A549 (cell line): Measurements from ENCODE around the gene ZNF384.

Source experiments
- BHLHE40 ChIP-seq: IDR thresholded peaks from 2 replicates; pipeline ENCODE4 v1.6.1; 2012; ENCODE audit warnings: low read depth, low read length, inconsistent platforms
- ESRRA ChIP-seq: fragments of 150-350 bp; IDR thresholded peaks from 2 replicates; pipeline ENCODE4 v1.6.1; 2014; ENCODE audit warnings: mild to moderate bottlenecking, low read length, borderline replicate concordance
- JUN ChIP-seq, 2 experiments: fragments of >200 bp; sonication (Bioruptor Twin); formaldehyde crosslinking; IDR thresholded peaks; 2 replicates in 1 of 2; 3 replicates in 1 of 2; pipeline ENCODE4 v1.6.1; 2016 to 2017
- KDM1A ChIP-seq: fragments of 200-600 bp; sonication (generic); IDR thresholded peaks from 2 replicates; pipeline ENCODE4 v1.6.1; 2016; ENCODE audit warnings: low read depth, mild to moderate bottlenecking
- MAX ChIP-seq: IDR thresholded peaks from 2 replicates; pipeline ENCODE4 v1.6.1; 2012
- POLR2A ChIP-seq: IDR thresholded peaks from 2 replicates; pipeline ENCODE4 v1.6.1; 2012; ENCODE audit warnings: mild to moderate bottlenecking, low read length
- SMC3 ChIP-seq: fragments of >200 bp; sonication (Bioruptor Twin); formaldehyde crosslinking; IDR thresholded peaks from 3 replicates; pipeline ENCODE4 v1.6.1; 2018; ENCODE audit warnings: inconsistent platforms
- TF ChIP-seq, protein P1 (sequence below): fragments of >200 bp; sonication (Bioruptor Twin); formaldehyde crosslinking; IDR thresholded peaks from 3 replicates; pipeline ENCODE4 v1.5.1; 2016

DNA sequence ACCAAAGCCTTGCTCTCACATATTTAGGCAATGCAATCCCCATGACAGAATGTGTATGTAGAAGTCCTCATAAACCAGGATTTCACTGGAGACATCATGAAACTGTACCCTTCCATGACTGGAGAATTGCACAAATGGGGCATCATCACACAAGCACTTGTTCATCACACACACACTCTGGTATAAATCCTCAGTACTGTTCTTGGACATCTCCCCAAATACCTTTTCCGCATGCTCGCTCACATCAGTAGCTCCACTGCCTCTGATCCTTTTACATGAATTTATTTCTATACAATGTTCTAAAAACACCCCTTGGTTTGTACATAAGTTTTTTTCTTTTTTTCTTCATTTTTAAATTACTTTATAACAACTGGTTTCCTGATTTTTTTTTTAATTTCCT lies 23.0 kb downstream of the ZNF384 start:
- TF ChIP-seq SMC3 (no peak), POLR2A (no peak), KDM1A (no peak), MAX (no peak), BHLHE40 (no peak), JUN (IDR thresholded peaks at IDR 0.05) (no peak), ESRRA (no peak)
- TF ChIP-seq, protein P1, sequence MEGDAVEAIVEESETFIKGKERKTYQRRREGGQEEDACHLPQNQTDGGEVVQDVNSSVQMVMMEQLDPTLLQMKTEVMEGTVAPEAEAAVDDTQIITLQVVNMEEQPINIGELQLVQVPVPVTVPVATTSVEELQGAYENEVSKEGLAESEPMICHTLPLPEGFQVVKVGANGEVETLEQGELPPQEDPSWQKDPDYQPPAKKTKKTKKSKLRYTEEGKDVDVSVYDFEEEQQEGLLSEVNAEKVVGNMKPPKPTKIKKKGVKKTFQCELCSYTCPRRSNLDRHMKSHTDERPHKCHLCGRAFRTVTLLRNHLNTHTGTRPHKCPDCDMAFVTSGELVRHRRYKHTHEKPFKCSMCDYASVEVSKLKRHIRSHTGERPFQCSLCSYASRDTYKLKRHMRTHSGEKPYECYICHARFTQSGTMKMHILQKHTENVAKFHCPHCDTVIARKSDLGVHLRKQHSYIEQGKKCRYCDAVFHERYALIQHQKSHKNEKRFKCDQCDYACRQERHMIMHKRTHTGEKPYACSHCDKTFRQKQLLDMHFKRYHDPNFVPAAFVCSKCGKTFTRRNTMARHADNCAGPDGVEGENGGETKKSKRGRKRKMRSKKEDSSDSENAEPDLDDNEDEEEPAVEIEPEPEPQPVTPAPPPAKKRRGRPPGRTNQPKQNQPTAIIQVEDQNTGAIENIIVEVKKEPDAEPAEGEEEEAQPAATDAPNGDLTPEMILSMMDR = no peak
